ENCODE measurements around the gene PRELP.

The PRELP gene

DNA sequence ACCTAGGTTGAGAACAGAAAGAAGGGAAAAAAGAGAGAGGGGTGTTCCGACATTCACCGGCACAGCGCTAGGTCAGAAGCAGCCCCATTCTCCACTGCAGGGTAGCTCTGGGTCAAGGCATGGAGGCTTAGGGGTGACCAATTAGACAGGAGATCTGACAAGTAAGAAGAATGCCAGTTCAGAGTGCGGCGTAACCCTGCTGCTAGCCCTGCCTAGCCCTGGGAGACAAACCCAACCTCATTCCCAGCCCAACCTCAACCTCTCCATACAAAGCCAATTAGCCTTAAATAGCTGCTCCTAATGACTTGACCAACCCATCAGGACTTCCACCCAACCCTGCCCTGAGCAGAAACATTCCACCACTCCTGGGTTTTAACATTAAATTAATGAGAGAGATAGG lies 3.4 kb downstream of the PRELP start:
- Histone ChIP-seq H3K9me3 (ENCODE audit: control insufficient read depth, low read length) (no peaks in the 10 kb centered on the region), H3K23ac (ENCODE audit: low read length in 2 of 2) (no peak overlapping the region), H3K27me3 (ENCODE audit: control insufficient read depth in 1 of 2, insufficient read depth in 1 of 2, low read length in 2 of 2) (peaks cover 0 to 46% of the 10 kb centered on the region in 2 experiments), H3K9ac (ENCODE audit: low read length) (no peak overlapping the region), H2BK12ac (ENCODE audit: low read length in 2 of 2) (peak overlapping the region; percentile 8 to 21), H3K4me3 (ENCODE audit: insufficient read depth in 1 of 2, low read depth in 1 of 2, low read length in 2 of 2) (no peak overlapping the region), H3K18ac (ENCODE audit: low read depth in 1 of 2, low read length in 2 of 2) (no peak overlapping the region), H3K79me1 (replicated peaks; ENCODE audit: low read length, poor library complexity, severe bottlenecking) (no peaks in the 10 kb centered on the region), H2AK5ac (ENCODE audit: low read length, severe bottlenecking) (no peak overlapping the region), H4K8ac (ENCODE audit: low read length) (no peak overlapping the region), H3K4me1 (ENCODE audit: control insufficient read depth, insufficient read depth, low read depth, low read length) (peaks cover 7% of the 10 kb centered on the region), H4K91ac (ENCODE audit: low read length) (peak overlapping the region; percentile 46), H3K27ac (ENCODE audit: low read length, poor library complexity, severe bottlenecking) (no peak overlapping the region), H2BK120ac (ENCODE audit: low read depth, low read length) (no peak overlapping the region), H3K4me2 (ENCODE audit: low read length, poor library complexity, severe bottlenecking) (no peak overlapping the region), H3K14ac (ENCODE audit: low read length in 2 of 2) (peak overlapping the region in 1 of 2 experiments; percentile 23), H2BK15ac (ENCODE audit: low read depth, poor library complexity, severe bottlenecking) (no peak overlapping the region), H3K36me3 (ENCODE audit: control insufficient read depth in 1 of 2, insufficient read depth in 2 of 2, low read depth in 1 of 2, low read length in 2 of 2) (peaks cover 0 to 7% of the 10 kb centered on the region in 2 experiments), H3K4ac (ENCODE audit: low read depth in 1 of 2, low read length in 2 of 2) (no peak overlapping the region), H2AFZ (ENCODE audit: low read depth, low read length) (no peak overlapping the region), H2BK5ac (ENCODE audit: low read depth, low read length, poor library complexity, severe bottlenecking) (no peak overlapping the region)
- DNase-seq, result peak; percentile 10
- 90% methylated on average over 5 of the region's 5 CpGs for WGBS

DNA sequence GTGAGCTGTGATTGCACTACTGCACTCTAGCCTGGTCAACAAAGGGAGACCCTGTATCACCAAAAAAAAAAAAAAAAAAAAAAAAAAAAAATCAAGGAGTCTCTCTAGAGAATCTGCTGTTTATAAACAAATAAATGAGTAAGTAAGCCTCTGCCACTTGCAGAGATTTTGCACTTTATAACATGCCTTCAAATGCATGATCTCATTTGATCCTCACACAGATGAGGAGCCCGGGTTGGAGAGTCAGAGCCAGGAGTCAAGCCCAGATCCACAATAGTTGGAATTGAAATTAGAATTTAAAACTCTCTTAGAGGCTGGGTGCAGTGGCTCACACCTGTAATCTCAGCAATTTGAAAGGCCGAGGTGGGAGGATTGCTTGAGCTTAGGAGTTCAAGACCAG lies 4.0 kb downstream of the PRELP start:
- Histone ChIP-seq H3K27me3 (ENCODE audit: control insufficient read depth in 1 of 2, insufficient read depth in 1 of 2, low read length in 2 of 2) (peaks cover 0 to 44% of the 10 kb centered on the region in 2 experiments), H2BK120ac (ENCODE audit: low read depth, low read length) (no peak overlapping the region), H2BK12ac (ENCODE audit: low read length in 2 of 2) (no peak overlapping the region), H3K27ac (ENCODE audit: low read length, poor library complexity, severe bottlenecking) (no peak overlapping the region), H2AK5ac (ENCODE audit: low read length, severe bottlenecking) (no peak overlapping the region), H3K9me3 (ENCODE audit: control insufficient read depth, low read length) (no peaks in the 10 kb centered on the region), H3K9ac (ENCODE audit: low read length) (peak overlapping the region; percentile 42), H3K23ac (ENCODE audit: low read length in 2 of 2) (no peak overlapping the region), H4K91ac (ENCODE audit: low read length) (no peak overlapping the region), H3K36me3 (ENCODE audit: control insufficient read depth in 1 of 2, insufficient read depth in 2 of 2, low read depth in 1 of 2, low read length in 2 of 2) (peaks cover 0 to 11% of the 10 kb centered on the region in 2 experiments), H3K18ac (ENCODE audit: low read depth in 1 of 2, low read length in 2 of 2) (no peak overlapping the region), H2AFZ (ENCODE audit: low read depth, low read length) (no peak overlapping the region), H3K4me2 (ENCODE audit: low read length, poor library complexity, severe bottlenecking) (no peak overlapping the region), H3K4me1 (ENCODE audit: control insufficient read depth, insufficient read depth, low read depth, low read length) (peaks cover 7% of the 10 kb centered on the region), H2BK5ac (ENCODE audit: low read depth, low read length, poor library complexity, severe bottlenecking) (no peak overlapping the region), H3K14ac (ENCODE audit: low read length in 2 of 2) (no peak overlapping the region), H3K4ac (ENCODE audit: low read depth in 1 of 2, low read length in 2 of 2) (no peak overlapping the region), H2BK15ac (ENCODE audit: low read depth, poor library complexity, severe bottlenecking) (no peak overlapping the region), H4K8ac (ENCODE audit: low read length) (no peak overlapping the region), H3K4me3 (ENCODE audit: insufficient read depth in 1 of 2, low read depth in 1 of 2, low read length in 2 of 2) (peak overlapping the region in 1 of 2 experiments; percentile 54), H3K79me1 (replicated peaks; ENCODE audit: low read length, poor library complexity, severe bottlenecking) (no peaks in the 10 kb centered on the region)
- peak; percentile 65 for DNase-seq
- 65% methylated on average over 2 of the region's 2 CpGs for WGBS

DNA sequence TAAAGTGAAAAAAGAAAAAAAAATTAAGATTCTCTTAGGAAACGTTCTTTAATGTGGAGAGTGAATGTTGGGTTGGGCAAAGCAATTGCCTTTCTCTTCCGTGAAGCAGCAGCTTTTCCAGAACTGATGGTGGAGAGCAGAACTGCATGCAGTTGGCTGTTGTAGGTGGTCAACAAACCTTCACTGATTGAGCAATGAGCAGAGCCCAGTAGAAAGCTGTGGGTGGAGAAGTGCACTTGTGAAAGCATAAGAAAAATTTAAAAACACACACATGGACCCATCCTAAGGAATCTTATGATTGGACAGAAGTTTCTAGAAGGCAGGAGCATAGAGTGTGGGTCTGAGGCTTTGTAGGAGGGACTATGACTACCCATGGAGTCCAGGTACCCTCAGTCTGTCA lies 4.5 kb downstream of the PRELP start:
- Histone ChIP-seq H3K36me3 (ENCODE audit: control insufficient read depth in 1 of 2, insufficient read depth in 2 of 2, low read depth in 1 of 2, low read length in 2 of 2) (peaks cover 0 to 11% of the 10 kb centered on the region in 2 experiments), H3K9me3 (ENCODE audit: control insufficient read depth, low read length) (no peaks in the 10 kb centered on the region), H2AFZ (ENCODE audit: low read depth, low read length) (no peak overlapping the region), H3K79me1 (replicated peaks; ENCODE audit: low read length, poor library complexity, severe bottlenecking) (no peaks in the 10 kb centered on the region), H3K4me1 (ENCODE audit: control insufficient read depth, insufficient read depth, low read depth, low read length) (peaks cover 7% of the 10 kb centered on the region), H3K18ac (ENCODE audit: low read depth in 1 of 2, low read length in 2 of 2) (no peak overlapping the region), H4K8ac (ENCODE audit: low read length) (peak overlapping the region; percentile 45), H3K9ac (ENCODE audit: low read length) (peak overlapping the region; percentile 42), H4K91ac (ENCODE audit: low read length) (no peak overlapping the region), H2BK5ac (ENCODE audit: low read depth, low read length, poor library complexity, severe bottlenecking) (no peak overlapping the region), H2BK120ac (ENCODE audit: low read depth, low read length) (no peak overlapping the region), H3K4me3 (ENCODE audit: insufficient read depth in 1 of 2, low read depth in 1 of 2, low read length in 2 of 2) (peak overlapping the region in 1 of 2 experiments; percentile 54), H3K4ac (ENCODE audit: low read depth in 1 of 2, low read length in 2 of 2) (no peak overlapping the region), H3K23ac (ENCODE audit: low read length in 2 of 2) (no peak overlapping the region), H3K27ac (ENCODE audit: low read length, poor library complexity, severe bottlenecking) (no peak overlapping the region), H2BK15ac (ENCODE audit: low read depth, poor library complexity, severe bottlenecking) (no peak overlapping the region), H3K4me2 (ENCODE audit: low read length, poor library complexity, severe bottlenecking) (no peak overlapping the region), H2AK5ac (ENCODE audit: low read length, severe bottlenecking) (no peak overlapping the region), H3K14ac (ENCODE audit: low read length in 2 of 2) (no peak overlapping the region), H3K27me3 (ENCODE audit: control insufficient read depth in 1 of 2, insufficient read depth in 1 of 2, low read length in 2 of 2) (peaks cover 0 to 40% of the 10 kb centered on the region in 2 experiments), H2BK12ac (ENCODE audit: low read length in 2 of 2) (peak overlapping the region in 1 of 2 experiments; percentile 30)
- WGBS, result 79% methylated on average over 2 of the region's 2 CpGs
- DNase-seq, result peak; percentile 51

DNA sequence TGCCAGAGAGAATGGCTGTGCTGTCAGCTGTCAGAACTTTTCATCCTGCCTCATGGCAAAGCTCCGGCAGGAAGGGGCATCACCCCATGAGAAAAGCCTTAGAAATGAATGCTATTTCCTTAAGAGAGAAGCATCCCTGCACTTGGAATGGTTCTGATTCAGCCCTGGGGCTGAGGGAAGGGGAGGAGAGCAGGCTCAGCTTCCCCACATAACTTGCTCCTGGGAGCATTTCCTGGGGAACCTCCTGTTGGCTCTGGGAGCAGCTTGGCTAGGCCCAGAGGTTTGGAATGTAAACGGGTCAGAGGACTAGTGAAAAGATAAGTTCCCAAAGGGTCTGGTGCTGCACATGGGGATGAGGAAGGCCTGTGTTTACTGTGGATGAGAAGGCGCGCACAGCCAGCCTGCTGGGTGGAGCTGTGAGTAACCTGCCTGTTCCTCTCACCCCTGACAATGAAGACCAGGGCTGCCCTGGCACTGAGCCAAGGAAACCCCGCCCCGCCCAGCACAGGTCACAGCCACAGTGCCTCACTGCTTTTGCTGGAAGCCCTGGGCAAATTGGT lies 5.0 kb downstream of the PRELP start:
- H3K27ac ChIP-seq (ENCODE audit: low read length, poor library complexity, severe bottlenecking), result no peak overlapping the region
- H3K36me3 ChIP-seq (ENCODE audit: control insufficient read depth in 1 of 2, insufficient read depth in 2 of 2, low read depth in 1 of 2, low read length in 2 of 2), result peaks cover 0 to 11% of the 10 kb centered on the region in 2 experiments
- peak overlapping the region; percentile 81 for H4K8ac ChIP-seq (ENCODE audit: low read length)
- DNase-seq, result peak; percentile 86
- H2BK120ac ChIP-seq (ENCODE audit: low read depth, low read length), result no peak overlapping the region
- no peaks in the 10 kb centered on the region for H3K79me1 ChIP-seq (replicated peaks; ENCODE audit: low read length, poor library complexity, severe bottlenecking)
- no peak overlapping the region for H2BK5ac ChIP-seq (ENCODE audit: low read depth, low read length, poor library complexity, severe bottlenecking)
- 8% methylated on average over 6 of the region's 6 CpGs for WGBS
- H2BK15ac ChIP-seq (ENCODE audit: low read depth, poor library complexity, severe bottlenecking), result peak overlapping the region; percentile 63
- H3K9ac ChIP-seq (ENCODE audit: low read length), result peak overlapping the region; percentile 42
- peak overlapping the region; percentile 35 for H4K91ac ChIP-seq (ENCODE audit: low read length)
- H3K4me2 ChIP-seq (ENCODE audit: low read length, poor library complexity, severe bottlenecking), result peak overlapping the region; percentile 26
- peak overlapping the region in 1 of 2 experiments; percentile 60 for H3K18ac ChIP-seq (ENCODE audit: low read depth in 1 of 2, low read length in 2 of 2)
- peaks cover 7% of the 10 kb centered on the region for H3K4me1 ChIP-seq (ENCODE audit: control insufficient read depth, insufficient read depth, low read depth, low read length)
- H3K23ac ChIP-seq (ENCODE audit: low read length in 2 of 2), result no peak overlapping the region
- peak overlapping the region in 1 of 2 experiments; percentile 18 for H3K4ac ChIP-seq (ENCODE audit: low read depth in 1 of 2, low read length in 2 of 2)
- no peaks in the 10 kb centered on the region for H3K9me3 ChIP-seq (ENCODE audit: control insufficient read depth, low read length)
- H2AFZ ChIP-seq (ENCODE audit: low read depth, low read length), result no peak overlapping the region
- H3K27me3 ChIP-seq (ENCODE audit: control insufficient read depth in 1 of 2, insufficient read depth in 1 of 2, low read length in 2 of 2), result peaks cover 0 to 35% of the 10 kb centered on the region in 2 experiments
- H3K4me3 ChIP-seq (ENCODE audit: insufficient read depth in 1 of 2, low read depth in 1 of 2, low read length in 2 of 2), result peak overlapping the region in 1 of 2 experiments; percentile 54
- H2BK12ac ChIP-seq (ENCODE audit: low read length in 2 of 2), result peak overlapping the region; percentile 29 to 30
- H2AK5ac ChIP-seq (ENCODE audit: low read length, severe bottlenecking), result no peak overlapping the region
- H3K14ac ChIP-seq (ENCODE audit: low read length in 2 of 2), result no peak overlapping the region
